Measurements from ENCODE around the gene LHFPL6.

The LHFPL6 gene

DNA sequence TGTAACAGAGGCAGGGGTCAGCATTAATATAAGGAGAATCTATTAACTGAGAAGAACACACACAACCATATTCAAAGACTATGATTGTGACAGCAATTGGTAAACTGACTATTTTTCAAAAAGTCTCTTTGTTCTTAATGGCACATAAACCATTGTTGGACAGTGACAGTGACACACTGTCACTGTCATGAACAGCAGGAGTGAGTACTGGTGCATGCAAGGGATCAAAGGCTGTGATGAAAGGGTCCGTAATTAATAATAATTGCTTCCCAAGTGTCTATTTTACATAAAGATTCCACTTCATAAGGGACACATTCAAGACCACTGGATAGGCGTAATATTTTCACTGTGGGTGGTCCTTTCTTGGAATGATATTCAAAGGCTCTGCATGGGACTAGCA lies 50.7 kb downstream of the LHFPL6 start:
- DNase-seq, result no peak

- no peak for DNase-seq
These were observed 52.1 kb downstream of the LHFPL6 start for GRCh38 chr13:39550931-39551330.

DNA sequence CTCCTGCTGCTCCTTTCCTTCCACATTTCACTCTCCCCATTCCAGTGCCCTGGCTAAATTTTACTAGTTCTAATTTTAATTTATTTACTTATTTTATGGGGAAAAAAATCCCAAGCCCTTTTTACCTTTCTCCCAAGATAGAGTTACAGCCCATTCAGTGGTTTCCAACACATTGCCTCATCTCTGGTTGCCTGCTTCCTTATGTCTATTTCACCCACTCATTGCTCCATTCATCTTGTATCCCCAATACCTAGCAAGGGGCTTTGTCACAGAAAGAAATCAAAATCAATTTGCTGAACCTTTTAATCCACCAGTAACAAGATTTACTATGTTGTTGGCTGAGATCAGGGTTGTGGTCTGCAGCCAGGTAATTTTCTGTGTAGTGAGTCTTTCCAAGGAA lies 55.9 kb downstream of the LHFPL6 start:
- DNase-seq, result no peak

DNA sequence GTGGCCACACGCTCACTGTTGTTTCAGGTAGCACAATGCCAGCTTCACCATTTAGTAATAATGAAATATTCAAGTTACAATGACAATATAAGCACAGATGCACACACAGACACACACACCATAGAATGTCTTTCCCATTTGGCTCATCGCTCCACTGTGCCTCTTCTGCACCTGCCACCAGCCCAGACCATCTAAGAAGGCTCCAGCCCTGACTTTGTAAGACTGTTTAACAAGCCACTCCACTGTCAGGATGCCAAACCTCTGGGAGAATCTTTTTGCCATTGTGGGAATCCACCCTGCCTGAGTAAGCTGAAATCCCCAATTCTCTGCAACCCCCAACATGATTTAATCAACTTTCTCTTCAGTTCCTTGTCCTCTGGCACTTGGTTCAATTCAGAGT lies 60.6 kb downstream of the LHFPL6 start:
- no peak for DNase-seq

DNA sequence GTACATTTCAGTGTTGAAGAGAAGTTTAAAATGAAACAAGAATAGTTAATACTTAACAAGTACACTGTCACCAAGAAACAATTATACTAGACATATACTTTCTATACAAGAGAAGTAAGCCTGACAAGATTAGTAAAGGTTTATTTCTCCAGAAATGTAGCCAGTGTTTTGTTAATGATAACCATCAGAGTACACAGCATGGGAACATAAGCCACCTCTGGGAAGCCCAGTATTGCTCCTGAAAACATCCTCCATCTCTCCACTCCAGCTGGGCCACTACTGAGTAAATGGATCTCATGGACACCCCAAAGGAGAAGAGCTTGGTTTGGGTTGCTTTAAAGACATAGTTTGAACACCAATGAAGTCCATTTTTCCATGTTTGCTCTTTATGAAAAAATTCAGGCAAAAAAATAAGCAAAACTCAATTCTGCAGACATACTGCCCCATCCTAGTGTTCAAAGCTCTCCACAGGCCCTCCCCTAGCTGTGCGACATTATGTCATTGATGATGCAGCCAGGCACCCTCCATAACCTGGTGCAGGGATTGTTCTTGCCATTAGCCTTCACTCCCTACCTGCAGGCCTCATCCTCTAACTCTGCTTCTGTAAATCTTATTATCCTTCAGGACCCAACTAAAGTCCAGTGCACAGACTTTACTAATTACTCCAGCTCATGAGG lies 61.9 kb downstream of the LHFPL6 start:
- no peak for DNase-seq

GRCh38 chr13:39538816-39539790 lies 63.9 kb downstream of the LHFPL6 start:
- no peak for DNase-seq

GRCh38 chr13:39536906-39537305 lies 66.1 kb downstream of the LHFPL6 start:
- DNase-seq, result no peak

DNA sequence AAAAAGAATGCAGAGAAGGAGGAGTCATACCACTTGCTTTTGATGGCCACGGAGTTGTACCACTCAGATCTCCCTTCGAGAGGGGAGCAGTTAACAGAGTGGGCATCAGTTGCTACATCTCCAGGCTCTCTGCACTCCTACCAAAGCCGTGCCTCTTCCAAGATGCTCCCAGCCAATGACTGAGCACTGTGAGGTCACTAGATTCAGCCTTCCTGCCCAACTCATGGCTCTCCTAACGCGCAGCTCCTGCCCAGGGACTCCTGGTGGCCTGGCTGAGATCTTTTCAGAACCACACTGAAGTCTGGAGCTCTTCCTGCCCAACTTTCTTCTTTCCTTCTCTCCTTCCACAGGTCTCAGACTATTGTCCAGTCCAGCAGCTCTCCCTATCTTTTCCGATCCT lies 66.7 kb downstream of the LHFPL6 start:
- no peak for DNase-seq

GRCh38 chr13:39533651-39534150 lies 69.3 kb downstream of the LHFPL6 start:
- no peak for DNase-seq

DNA sequence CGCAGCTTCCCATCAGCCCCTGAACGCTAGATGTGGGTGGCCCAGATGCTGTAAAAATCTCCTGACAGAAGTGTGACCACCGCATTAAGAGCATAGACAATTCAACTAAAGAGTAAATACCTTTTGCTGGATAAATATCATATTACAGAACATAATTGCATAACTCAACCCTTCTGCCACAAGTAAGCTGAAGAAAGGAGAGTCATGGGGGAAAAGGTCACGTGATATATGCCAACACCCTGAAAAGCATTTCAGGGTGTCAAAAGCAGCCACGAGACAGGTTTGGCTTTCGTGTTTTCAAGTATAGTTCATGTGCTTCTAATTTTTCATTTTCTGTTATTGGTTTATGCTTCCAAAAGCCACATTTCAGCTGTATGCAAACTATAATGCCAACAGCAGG lies 71.3 kb downstream of the LHFPL6 start:
- DNase-seq, result no peak

GRCh38 chr13:39530916-39531315 lies 72.1 kb downstream of the LHFPL6 start:
- no peak for DNase-seq

DNA sequence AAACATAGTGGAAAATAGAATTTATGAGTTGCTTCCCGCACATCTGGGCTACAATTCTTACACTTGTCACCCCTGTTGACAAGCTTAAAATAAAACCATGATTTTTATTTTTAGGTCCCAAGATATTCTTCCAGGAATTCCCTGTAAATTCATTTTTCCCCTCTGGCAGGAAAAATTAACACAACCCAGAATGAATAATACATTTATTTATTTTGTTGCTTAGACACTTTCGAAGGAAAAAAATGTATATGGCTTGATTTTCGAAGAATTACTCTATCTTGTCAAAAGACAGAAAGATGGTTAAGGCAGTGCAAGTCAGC lies 74.4 kb downstream of the LHFPL6 start:
- DNase-seq, result no peak

GRCh38 chr13:39527961-39528660 lies 74.9 kb downstream of the LHFPL6 start:
- no peak for DNase-seq

- no peak for DNase-seq
These were observed 75.7 kb downstream of the LHFPL6 start for GRCh38 chr13:39527301-39527700.

GRCh38 chr13:39526499-39526898 lies 76.5 kb downstream of the LHFPL6 start:
- DNase-seq, result no peak

- DNase-seq, result no peak
These were observed 77.5 kb downstream of the LHFPL6 start for GRCh38 chr13:39525506-39525905.

DNA sequence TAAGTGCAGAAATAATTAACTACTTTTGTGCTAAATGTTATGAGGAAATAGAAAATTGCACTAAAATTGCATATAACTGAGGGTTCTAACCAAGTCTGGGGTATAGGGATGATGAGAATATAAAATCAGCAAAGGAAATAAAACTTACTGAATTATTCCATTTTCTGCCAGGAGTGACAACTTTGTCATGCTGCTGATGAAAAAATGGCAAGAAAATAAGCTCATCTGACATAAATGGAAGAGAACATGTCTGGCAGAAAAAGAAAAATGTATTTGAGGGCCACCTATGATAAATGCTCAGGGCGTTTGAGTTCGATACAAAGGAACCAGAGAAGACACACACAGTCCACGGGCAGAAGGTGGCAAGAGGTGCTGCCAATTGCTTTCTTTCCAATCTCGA lies 78.2 kb downstream of the LHFPL6 start:
- no peak for DNase-seq

- no peak for DNase-seq
These were observed 80.7 kb downstream of the LHFPL6 start for GRCh38 chr13:39522329-39522728.

DNA sequence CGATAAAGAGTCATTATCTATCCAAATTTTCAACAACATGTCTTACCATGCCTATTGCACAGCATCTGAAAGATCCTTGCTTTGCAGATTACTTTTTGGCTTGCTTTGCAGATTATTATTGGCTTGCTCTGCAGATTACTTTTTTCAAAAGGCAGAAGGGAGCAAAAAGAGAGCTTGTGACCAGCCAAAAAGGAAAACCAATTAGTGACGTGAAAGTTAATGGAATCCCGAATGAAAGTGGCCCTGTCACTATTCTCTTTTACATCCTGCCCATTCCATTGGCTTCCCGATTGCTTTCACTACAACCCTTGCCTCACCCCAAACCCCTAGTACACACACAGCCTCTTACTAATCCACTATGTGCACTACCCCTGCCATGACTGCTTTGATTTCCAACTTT lies 81.3 kb downstream of the LHFPL6 start:
- DNase-seq, result no peak

GRCh38 chr13:39516096-39516495 lies 86.9 kb downstream of the LHFPL6 start:
- no peak for DNase-seq

DNA sequence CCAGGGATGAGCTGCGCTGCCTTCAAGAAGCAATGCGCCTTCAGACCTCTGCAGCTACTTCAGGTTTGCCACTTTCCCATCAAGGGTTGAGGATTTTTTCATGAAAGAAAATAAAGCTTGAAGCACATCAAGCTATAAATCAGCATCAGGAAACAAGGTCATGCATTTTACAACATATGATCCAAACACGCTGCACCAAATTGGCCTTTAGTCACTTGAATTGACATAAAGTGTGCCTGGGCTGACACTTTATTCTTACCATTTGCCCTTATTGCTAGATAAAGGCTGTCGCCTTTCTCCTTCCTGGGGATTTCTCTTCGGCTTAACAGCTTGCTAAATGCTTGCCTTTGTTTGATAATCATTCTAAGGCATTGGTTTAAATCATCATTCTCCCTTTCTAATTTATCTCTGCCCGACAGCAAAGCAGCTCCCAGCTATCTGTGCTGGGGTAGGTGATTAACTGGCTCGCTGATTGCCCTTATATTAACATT lies 87.7 kb downstream of the LHFPL6 start:
- no peak for DNase-seq

DNA sequence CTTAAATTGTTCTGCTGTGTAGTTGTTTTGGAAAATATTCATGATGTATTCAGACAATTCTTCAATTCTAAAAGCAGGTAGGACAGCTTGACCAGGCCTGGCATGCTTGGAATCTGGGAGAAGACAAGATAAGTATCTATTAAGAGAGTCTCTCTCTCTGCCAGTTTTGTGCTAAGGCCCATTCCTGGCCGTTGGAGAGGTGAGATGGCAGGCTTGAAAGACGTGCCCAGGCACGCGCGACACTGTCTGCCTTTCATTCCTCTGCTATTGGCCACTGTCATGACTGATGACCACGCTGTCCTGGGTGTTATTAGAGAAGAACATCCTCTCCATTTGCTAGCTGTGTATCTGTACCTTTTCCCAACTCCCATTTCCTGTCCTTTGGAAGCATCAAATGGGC lies 90.3 kb downstream of the LHFPL6 start:
- DNase-seq, result no peak

- DNase-seq, result no peak
These were observed 92.7 kb downstream of the LHFPL6 start for GRCh38 chr13:39510316-39510695.
